Gastrocnemius medialis (tissue), 4 donors: ENCODE results near the gene BCL7B. TPM values are rescaled to one million over a fixed set of nuclear protein-coding genes. Genes with fewer than 3 reads are reported as not detected.
A peak's percentile ranks its signal among the peaks of the same experiment; 100 is the strongest.

ENCODE experiments used
- ATAC-seq, 2 donors: fragments of 150-250 bp; one replicate each; pipeline ENCODE4 v1.9.1; 2016
- DNase-seq, 2 donors: peaks; one replicate each; pipeline ENCODE4 v3.0.0-alpha.2; 2019
- H3K27ac ChIP-seq, 4 donors: fragments of 200-600 bp; sonication (generic); 1 replicate in 1 of 4; 2 replicates in 3 of 4; pipeline ENCODE4 v1.5.1; 2016 to 2018; ENCODE audit warnings: mild to moderate bottlenecking in 2 of 4, moderate library complexity in 1 of 4
- H3K27me3 ChIP-seq, 3 donors: fragments of 200-600 bp; sonication (generic) in 2 of 3; 1 replicate in 1 of 3; 2 replicates in 2 of 3; pipeline versions ENCODE4 v1.5.1 to v1.6.0; 2016 to 2019; ENCODE audit warnings: mild to moderate bottlenecking in 1 of 3, moderate library complexity in 1 of 3
- H3K36me3 ChIP-seq, 2 donors: fragments of 200-600 bp; sonication (generic) in 1 of 2; one replicate each; pipeline ENCODE4 v1.5.1; 2017 to 2018
- H3K4me1 ChIP-seq, 2 donors: fragments of 200-600 bp; sonication (generic) in 1 of 2; one replicate each; pipeline ENCODE4 v1.5.1; 2016 to 2017; ENCODE audit warnings: mild to moderate bottlenecking in 2 of 2
- H3K4me3 ChIP-seq, 4 donors: fragments of 200-600 bp; sonication (generic) in 3 of 4; 1 replicate in 1 of 4; 2 replicates in 3 of 4; pipeline ENCODE4 v1.5.1; 2016 to 2019; ENCODE audit warnings: mild to moderate bottlenecking in 2 of 4
- H3K9me3 ChIP-seq, 3 donors: fragments of 200-600 bp; sonication (generic) in 2 of 3; 1 replicate in 1 of 3; 2 replicates in 2 of 3; pipeline ENCODE4 v1.5.1; 2016 to 2019
- POLR2A ChIP-seq, 2 donors: fragments of 450-650 bp; IDR thresholded peaks; one replicate each; pipeline ENCODE4 v1.6.1; 2017; ENCODE audit warnings: antibody characterized with exemption in 2 of 2, mild to moderate bottlenecking in 2 of 2, moderate library complexity in 2 of 2
- in situ Hi-C, 4 donors: fragments of 200-750 bp; cut with MboI; loops; one replicate each; pipeline versions ENCODE4 v1.15.0 to v1.8.0; 2017; ENCODE audit warnings: low sequenced_read_pairs in 4 of 4
- intact Hi-C: fragments of 100-400 bp; cut with DNase I; formaldehyde crosslinking; loops from one replicate; pipeline ENCODE4 v1.15.1; 2023; ENCODE audit warnings: low total_unique reads
- total RNA-seq, 4 donors: library from RNA; depleted of rRNA; stranded (reverse); fragments of >200 nt; gene quantifications; one replicate each; pipeline versions ENCODE4 v1.1.0 to v1.2.3, GENCODE V29; 2016
- TF ChIP-seq, protein P1 (sequence below), 5 experiments: fragments of 450-650 bp in 3 of 5; fragments of 200-600 bp in 2 of 5; sonication (generic) in 2 of 5; IDR thresholded peaks in 4 of 5; conservative IDR thresholded peaks in 1 of 5; 1 replicate in 4 of 5; 2 replicates in 1 of 5; pipeline ENCODE4 v1.5.1; 2016 to 2019; ENCODE audit warnings: antibody characterized with exemption in 5 of 5, mild to moderate bottlenecking in 3 of 5, moderate library complexity in 3 of 5

BCL7B gene
- total RNA-seq = 100 to 1,000 TPM; 107 to 166 (median 119) TPM

DNA sequence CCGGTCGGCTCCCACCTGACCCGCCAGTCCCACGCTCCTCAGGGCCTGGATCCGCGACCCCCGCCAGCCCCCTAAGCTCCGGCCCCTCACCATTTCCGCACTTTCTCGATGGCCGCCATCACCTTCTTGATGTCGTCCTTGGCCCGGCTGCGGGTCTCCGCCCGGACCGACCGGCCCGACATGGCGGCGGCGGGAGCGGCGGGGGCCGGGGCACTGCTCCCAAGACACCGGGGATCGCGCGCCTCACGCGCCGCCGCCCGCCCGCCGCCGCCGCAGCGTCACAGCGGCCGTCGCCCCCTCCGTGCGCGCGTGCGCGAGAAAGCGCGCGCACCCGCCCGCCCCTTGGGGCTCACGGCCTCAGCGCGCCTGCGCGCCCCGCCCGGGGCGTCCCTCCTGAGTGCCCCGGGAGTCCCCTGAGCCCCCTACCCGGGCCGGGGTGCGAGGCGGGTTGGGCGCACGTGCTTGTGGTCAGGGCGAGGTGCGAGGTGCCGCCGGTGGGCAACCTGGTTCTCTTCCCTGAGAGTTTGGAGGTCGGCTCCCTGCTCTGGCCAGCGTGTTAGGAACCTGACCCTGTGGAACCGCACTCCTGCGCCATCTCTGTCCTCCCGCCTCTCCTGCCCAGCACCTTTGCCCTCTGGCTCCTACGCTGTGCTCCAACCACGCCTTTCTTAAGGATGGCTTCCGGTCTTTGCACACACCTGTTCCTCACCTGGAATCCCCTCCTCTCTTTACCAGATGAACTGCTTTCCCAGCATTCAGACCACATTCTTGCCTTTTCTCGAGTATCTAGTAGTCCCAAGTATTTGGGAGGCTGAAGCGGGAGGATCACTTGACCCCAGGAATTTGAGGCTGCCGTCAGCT lies at the start of gene BCL7B:
BCL7B (minus strand) TSS at position 294 of the 861 bp plus-strand sequence; CDS start at position 182, 112 bp downstream.
- in situ Hi-C loops = no loop called here
- Histone ChIP-seq H3K9me3 (no peaks in the 10 kb centered on the region), H3K36me3 (peaks cover 0 to 6% of the 10 kb centered on the region in 2 donors), H3K27ac (peak within 1 kb of the TSS; percentile 92 to 99 (median 98)), H3K4me1 (peaks cover 25 to 33% of the 10 kb centered on the region in 2 donors), H3K4me3 (peak within 1 kb of the TSS; percentile 70 to 93 (median 75)), H3K27me3 (no peaks in the 10 kb centered on the region)
- ATAC-seq (peak; percentile 67 to 77), DNase-seq (peak; percentile 28 to 72)
- intact Hi-C loops = loop anchor here (1.0 to 10.0 kb wide), 7 partner anchors 21 to 617 kb away; partner anchors contain the start of genes ABHD11, BAZ1B, EIF4H and TBL2
- TF ChIP-seq, protein P1, sequence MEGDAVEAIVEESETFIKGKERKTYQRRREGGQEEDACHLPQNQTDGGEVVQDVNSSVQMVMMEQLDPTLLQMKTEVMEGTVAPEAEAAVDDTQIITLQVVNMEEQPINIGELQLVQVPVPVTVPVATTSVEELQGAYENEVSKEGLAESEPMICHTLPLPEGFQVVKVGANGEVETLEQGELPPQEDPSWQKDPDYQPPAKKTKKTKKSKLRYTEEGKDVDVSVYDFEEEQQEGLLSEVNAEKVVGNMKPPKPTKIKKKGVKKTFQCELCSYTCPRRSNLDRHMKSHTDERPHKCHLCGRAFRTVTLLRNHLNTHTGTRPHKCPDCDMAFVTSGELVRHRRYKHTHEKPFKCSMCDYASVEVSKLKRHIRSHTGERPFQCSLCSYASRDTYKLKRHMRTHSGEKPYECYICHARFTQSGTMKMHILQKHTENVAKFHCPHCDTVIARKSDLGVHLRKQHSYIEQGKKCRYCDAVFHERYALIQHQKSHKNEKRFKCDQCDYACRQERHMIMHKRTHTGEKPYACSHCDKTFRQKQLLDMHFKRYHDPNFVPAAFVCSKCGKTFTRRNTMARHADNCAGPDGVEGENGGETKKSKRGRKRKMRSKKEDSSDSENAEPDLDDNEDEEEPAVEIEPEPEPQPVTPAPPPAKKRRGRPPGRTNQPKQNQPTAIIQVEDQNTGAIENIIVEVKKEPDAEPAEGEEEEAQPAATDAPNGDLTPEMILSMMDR (IDR thresholded peaks at IDR 0.05 in 4 of 5, conservative IDR thresholded peaks at IDR 0.05 in 1 of 5) = no peak
- peak; percentile 89 to 92 for TF ChIP-seq POLR2A (IDR thresholded peaks at IDR 0.05)

DNA sequence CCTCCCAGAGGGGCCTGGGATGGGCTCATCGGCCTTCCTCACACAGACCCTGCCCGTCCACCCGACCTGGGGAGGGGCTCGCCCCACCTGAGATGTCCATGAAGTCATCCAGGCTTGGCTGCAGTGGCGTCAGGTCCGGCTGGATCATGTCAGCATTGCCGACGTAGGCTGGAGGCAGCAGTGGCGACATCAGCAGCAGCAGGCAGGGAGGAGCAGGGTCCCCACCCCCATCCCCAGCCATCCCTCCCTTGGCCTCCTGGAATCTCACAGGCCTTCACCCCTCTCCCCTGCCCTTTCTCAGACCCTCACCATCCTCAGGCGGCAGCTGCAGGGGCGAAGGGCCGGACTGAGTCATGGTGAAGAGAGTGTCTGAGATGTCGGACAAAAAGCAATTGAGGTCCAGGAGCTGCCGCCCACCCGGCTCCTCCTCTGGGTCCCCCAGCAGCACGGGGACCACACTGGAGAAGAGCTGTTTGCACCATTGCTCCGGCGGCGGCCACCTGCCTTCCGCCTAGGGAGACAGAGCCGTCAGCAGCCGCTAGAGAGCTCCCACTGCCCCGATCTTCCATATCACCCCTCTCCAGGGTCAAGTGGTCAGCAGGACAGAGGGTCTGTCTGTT lies 48.2 kb upstream of the BCL7B start:
- no peak overlapping the region for H3K27ac ChIP-seq
- intact Hi-C loops = no loop called here
- TF ChIP-seq POLR2A (IDR thresholded peaks at IDR 0.05) = no peak
- TF ChIP-seq, protein P1 (IDR thresholded peaks at IDR 0.05 in 4 of 5, conservative IDR thresholded peaks at IDR 0.05 in 1 of 5) = no peak
- no peak for DNase-seq
- H3K27me3 ChIP-seq = no peaks in the 10 kb centered on the region
- H3K9me3 ChIP-seq = no peaks in the 10 kb centered on the region
- ATAC-seq = no peak
- H3K4me3 ChIP-seq = no peak overlapping the region
- no peaks in the 10 kb centered on the region for H3K36me3 ChIP-seq
- H3K4me1 ChIP-seq = peaks cover 2 to 7% of the 10 kb centered on the region in 2 donors
- in situ Hi-C loops = loop anchor here (5.0 to 25.0 kb wide), 6 partner anchors 57 to 257 kb away; partner anchors contain the start of genes VPS37D (in 2 of the 4) and TMEM270 (in 1 of the 4)

DNA sequence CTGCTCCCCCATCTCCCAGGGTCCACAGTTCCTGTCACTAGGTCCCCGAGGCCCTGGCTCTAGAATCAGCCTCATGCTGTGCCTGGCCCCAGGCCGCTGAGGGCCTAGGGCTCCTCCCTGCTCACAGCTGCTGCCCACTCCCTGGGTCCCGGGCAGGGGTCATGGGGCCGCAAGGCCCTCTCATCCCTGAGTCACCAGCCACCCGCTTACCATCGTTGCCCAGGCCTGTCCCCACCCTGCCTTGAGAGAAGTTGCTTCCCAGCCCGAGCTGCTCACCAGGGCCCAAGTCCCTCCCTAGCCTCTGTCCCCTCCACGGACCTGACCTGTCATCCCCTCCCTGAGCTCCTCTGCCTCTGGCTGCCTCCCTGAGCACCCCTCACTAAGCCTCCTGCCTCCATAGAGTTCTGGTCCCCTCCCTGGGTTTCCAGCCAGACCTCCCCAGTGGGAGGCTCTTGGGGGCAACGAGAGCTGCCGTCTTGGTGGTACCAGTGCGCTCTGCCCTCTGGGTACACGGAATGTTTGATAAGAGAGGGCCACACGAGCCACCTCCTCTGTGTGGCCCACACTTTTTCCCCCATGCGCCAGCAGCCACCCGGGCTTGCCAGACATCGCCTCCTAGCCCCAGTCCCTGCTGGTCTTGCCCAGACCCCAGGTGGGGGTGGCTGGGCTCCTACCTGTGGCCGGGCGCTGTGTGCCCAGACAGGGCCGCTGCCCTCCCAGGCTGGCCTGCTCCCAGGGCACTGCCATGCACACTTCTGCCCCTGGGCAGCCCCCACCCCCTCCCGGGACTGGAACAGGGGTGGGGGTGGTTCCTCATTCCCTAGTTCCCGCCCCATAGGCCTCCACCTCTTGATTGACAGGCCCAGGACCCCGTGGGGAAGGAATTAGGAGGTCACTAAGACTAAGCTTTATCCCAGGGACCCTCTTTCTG lies 45.5 kb upstream of the BCL7B start:
- Histone ChIP-seq H3K4me1 (no peaks in the 10 kb centered on the region), H3K9me3 (no peaks in the 10 kb centered on the region), H3K27me3 (no peaks in the 10 kb centered on the region), H3K4me3 (no peak overlapping the region), H3K36me3 (no peaks in the 10 kb centered on the region), H3K27ac (no peak overlapping the region)
- TF ChIP-seq, protein P1 (IDR thresholded peaks at IDR 0.05 in 4 of 5, conservative IDR thresholded peaks at IDR 0.05 in 1 of 5) = no peak
- no peak for TF ChIP-seq POLR2A (IDR thresholded peaks at IDR 0.05)
- in situ Hi-C loops (loop anchor here in 3 of 4 donors (10.0 to 25.0 kb wide), 3 partner anchors 62 to 259 kb away; partner anchors contain the start of genes VPS37D (in 2 of the 3) and TMEM270 (in 1 of the 3)), intact Hi-C loops (no loop called here)
- ATAC-seq (no peak), DNase-seq (no peak)

DNA sequence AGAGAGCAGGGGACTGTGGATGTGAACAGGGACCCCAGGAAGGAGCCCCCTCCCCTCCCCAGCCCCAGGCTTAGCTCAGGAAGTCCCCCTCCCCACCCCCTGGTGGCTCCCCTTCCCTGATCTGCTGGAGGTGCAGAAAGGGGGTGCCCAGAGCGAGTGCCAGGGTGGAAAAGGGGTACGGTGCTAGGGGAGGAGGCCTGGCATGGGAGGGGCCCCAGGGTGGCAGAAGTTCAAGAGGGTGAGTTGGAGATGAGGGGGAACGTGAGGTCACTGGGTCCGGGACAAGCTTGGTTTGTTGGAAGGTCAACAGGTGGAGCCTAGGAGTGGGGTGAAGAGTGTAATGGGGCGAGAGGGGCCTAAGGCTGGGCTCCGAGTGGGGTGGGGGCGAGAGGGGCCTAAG lies 42.4 kb upstream of the BCL7B start:
- Histone ChIP-seq H3K9me3 (no peaks in the 10 kb centered on the region), H3K4me3 (no peak overlapping the region), H3K36me3 (peaks cover 0 to 4% of the 10 kb centered on the region in 2 donors), H3K27ac (no peak overlapping the region), H3K4me1 (no peaks in the 10 kb centered on the region), H3K27me3 (no peaks in the 10 kb centered on the region)
- in situ Hi-C loops (loop anchor here in 3 of 4 donors (10.0 to 25.0 kb wide), 3 partner anchors 65 to 262 kb away; partner anchors contain the start of genes VPS37D (in 2 of the 3) and TMEM270 (in 1 of the 3)), intact Hi-C loops (no loop called here)
- ATAC-seq (no peak), DNase-seq (no peak)
- TF ChIP-seq POLR2A (IDR thresholded peaks at IDR 0.05) = no peak
- TF ChIP-seq, protein P1 (IDR thresholded peaks at IDR 0.05 in 4 of 5, conservative IDR thresholded peaks at IDR 0.05 in 1 of 5) = no peak
